ENCODE measurements around the gene CDSN.

Gene CDSN

GRCh38 chr6:31129130-31129529 is 8.9 kb upstream of the CDSN start:
- TF ChIP-seq ZFX (IDR thresholded peaks at IDR 0.05) (no peak), CTCF (conservative IDR thresholded peaks at IDR 0.05) (no peak)

GRCh38 chr6:31128093-31128676 is 7.9 kb upstream of the CDSN start:
- TF ChIP-seq CTCF (conservative IDR thresholded peaks at IDR 0.05): peak; percentile 94
- no peak for TF ChIP-seq ZFX (IDR thresholded peaks at IDR 0.05)
- no peak overlapping the region for H3K27ac ChIP-seq

More at GRCh38 chr6:31129130-31129529, 8.9 kb upstream of the CDSN start:
- H3K27ac ChIP-seq: peak overlapping the region; percentile 4; the same call in 1 of the 2 replicates

- no peak overlapping the region for H3K27ac ChIP-seq
- TF ChIP-seq CTCF (conservative IDR thresholded peaks at IDR 0.05): no peak
- no peak for TF ChIP-seq ZFX (IDR thresholded peaks at IDR 0.05)
Measured at GRCh38 chr6:31126396-31127175, 6.3 kb upstream of the CDSN start.

GRCh38 chr6:31125586-31126363 is 5.5 kb upstream of the CDSN start:
- H3K27ac ChIP-seq: peak overlapping the region; percentile 32
- TF ChIP-seq CTCF (conservative IDR thresholded peaks at IDR 0.05) (no peak), ZFX (IDR thresholded peaks at IDR 0.05) (no peak)

- no peak for TF ChIP-seq ZFX (IDR thresholded peaks at IDR 0.05)
- TF ChIP-seq CTCF (conservative IDR thresholded peaks at IDR 0.05): no peak
- H3K27ac ChIP-seq: peak overlapping the region; percentile 32
Measured at GRCh38 chr6:31125162-31125561, 4.9 kb upstream of the CDSN start.

- no peak for TF ChIP-seq CTCF (conservative IDR thresholded peaks at IDR 0.05)
- no peak for TF ChIP-seq ZFX (IDR thresholded peaks at IDR 0.05)
- H3K27ac ChIP-seq: peak overlapping the region; percentile 16
Measured at GRCh38 chr6:31122791-31123706, 2.8 kb upstream of the CDSN start.
